ENCODE data around the gene CRLF2.
"Not testable (repeated sequence)": the region's sequence is repeated elsewhere in the genome, so short reads cannot be mapped to it uniquely, and the experiment has no call there.

CRLF2 gene

DNA sequence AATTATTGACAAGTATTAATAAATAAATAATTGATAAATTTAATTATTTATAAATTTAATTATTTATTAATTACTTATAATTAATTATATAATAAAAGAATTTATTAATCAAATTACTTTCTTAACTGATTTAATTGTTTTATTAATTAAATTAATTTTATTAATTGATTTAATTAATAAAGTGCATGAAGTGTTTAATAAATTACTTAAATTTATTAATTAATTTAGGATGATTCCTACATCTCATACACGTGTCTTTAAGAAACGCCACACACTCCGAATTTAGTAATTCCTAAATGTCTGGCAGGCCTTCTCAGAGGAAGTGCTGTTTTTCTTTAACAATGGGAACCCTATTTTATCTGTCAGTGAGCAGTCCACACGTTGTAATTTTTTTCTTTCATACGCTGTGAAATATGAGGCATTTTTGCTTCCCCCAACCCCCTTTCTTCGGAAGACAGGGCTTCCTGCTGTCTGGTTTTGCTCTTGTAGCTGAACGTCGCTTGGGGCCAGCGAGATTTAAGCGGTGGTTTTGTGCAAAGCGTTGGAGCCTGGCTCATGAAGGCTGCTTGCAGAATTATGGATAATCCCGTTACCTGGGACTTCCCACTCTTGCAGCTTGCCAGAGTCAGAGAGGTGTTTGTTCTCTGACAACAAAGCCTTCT, 46.8 kb downstream of the CRLF2 start:
- DNase-seq = no peak

DNA sequence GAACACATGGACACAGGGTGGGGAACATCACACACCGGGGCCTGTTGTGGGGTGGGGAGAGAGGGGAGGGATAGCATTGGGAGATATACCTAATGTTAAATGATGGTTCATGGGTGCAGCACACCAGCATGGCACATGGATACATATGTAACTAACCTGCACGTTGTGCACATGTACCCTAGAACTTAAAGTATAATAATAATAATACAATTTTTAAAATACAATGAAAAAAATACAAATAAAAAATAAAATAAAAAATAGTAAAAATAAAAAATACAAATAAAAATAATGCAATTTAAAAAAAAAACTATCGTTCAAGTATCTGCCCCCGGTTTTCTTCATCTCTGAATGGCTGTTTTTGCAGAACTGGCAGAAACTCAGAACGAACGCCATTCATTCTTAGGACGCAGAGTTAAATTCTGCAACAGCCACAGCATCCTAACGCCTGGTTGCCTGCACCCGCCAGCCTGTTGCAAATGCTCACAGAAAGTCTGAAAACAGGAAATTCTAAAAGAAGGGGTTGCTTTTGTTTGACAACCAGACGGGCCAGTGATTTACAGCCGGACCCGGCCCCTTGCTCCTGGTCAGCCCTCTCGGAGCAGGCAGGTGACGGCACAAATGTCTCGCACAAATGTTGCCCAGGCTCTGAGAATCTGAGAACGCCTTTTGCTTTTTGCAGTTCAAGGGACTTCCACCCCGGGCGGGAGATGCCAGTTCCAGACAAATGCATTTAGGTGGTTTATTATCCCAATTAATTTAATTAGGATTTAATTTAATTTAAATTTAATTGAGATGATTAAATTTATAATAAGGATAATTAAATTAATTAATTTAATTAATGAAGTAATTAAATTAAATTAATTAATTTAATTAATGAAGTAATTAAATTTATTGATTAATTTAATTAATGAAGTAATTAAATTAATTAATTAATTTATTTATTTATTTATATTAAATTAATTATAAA, 47.8 kb downstream of the CRLF2 start:
- DNase-seq = no peak

DNA sequence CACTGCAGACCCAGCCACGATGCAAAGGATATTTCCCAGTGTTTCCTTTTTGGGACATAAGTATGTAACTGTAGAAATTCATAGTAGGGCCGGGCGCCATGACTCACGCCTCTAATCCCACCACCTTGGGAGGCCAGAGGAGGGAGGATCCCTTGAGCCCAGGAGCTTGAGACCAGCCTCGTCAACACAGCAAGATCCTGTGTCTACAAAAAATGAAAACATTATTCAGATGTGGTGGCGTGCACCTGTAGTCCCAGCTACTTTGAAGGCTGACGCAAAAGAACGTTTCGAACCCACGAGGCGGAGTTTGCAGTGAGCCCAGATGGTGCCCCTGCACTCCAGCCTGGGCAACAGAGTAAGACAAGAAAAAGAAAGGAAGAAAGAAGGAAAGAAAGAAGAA, 49.2 kb downstream of the CRLF2 start:
- no peak for DNase-seq

DNA sequence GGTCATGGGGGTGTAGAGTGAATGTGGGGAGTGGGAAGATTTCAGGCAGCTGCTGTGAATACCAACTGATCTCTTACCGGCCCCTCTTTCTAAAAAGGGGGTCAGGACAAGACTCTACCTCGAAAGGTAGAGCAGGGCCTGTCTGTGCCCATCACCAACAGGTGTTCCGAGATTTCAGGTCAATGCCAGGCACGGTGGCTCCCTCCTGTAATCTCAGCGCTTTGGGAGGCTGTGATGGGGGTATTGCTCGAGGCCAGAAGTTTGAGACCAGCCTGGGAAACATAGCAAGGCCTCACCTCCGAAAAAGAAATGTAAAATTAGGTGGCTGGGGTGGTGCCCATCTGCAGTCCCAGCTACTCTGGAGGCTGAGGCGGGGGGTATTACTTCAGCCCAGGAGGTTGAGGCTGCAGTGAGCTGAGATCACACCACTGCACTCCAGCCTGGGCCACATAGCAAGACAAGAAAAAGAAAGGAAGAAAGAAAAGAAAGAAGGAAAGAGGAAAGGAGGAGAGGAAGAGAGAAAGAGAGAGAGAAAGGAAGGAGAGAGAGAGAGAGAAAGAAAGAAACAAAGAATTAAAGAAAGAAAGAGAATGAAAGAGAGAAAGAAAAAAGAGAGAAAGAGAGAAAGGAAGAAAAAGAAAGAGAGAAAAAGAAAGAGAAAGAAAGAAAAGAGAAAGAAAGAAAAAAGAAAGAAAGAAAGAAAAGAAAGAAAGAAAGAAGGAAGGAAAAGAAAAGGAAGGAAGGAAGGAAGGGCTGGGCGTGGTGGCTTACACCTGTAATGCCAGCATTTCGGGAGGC, 50.1 kb downstream of the CRLF2 start:
- DNase-seq = no peak

DNA sequence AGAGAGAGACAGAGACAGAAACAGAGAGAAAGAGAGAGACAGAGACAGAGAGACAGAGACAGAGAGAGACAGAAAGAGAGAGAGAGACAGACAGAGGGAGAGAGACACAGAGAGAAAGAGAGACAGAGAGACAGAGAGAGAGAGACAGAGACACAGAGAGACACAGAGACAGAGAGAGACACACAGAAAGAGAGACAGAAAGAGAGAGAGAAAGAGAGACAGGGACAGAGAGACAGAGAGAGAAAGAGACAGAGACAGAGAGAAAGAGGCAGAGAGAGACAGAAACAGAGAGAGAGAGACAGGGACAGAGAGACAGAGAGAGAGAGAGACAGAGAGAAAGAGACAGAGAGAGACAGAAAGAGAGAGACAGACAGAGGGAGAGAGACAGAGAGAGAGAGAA, 52.9 kb downstream of the CRLF2 start:
- no peak for DNase-seq

DNA sequence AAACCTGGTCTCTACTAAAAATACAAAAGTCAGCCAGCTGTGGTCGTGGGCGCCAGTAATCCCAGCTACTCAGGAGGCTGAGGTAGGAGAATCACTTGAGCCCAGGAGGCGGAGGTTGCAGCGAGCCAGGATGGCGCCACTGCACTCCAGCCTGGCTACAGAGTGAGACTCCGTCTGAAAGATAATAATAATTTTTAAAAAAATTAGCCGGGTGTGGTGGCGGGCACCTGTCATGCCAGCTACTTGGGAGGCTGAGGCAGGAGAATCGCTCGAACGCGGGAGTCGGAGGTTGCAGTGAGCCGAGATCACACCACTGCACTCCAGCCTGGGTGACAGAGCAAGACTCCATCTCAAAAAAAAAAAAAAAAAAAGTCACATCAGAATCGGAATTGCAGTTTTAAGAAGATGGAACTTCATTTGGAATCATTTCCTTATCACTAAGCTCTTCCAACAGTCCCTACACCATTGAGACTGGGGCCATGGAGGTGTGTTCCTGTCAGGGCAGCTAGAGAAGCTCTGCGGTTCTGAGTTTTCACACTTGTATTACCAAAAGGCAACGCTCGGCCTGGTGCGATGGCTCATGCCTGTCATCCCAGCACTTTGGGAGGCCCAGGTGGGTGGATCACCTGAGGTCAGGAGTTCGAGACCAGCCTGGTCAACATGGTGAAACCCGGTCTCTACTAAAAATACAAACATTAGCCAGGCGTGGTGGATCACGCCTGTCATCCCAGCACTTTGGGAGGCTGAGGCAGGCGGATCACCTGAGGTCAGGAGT, 55.6 kb downstream of the CRLF2 start:
- DNase-seq = not testable (repeated sequence)

DNA sequence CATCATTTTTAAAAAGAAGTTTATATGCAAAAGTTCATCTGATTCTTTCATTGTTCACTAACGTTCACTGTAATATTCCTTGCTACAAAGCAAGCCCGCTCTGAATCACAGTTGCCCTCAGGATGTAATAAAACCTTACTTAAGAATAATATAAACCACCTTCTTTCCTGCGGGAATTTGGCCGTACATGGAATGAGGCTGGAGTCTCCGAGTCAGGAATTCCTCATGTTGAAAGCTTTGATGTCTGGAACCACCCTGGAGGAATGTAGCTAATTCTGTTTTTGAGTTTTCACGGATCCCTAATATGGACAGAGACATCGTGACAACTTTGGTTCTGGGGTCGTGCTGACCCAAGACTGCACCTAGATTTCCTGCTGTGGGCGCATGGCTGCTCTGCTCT, 58.5 kb downstream of the CRLF2 start:
- no peak for DNase-seq

DNA sequence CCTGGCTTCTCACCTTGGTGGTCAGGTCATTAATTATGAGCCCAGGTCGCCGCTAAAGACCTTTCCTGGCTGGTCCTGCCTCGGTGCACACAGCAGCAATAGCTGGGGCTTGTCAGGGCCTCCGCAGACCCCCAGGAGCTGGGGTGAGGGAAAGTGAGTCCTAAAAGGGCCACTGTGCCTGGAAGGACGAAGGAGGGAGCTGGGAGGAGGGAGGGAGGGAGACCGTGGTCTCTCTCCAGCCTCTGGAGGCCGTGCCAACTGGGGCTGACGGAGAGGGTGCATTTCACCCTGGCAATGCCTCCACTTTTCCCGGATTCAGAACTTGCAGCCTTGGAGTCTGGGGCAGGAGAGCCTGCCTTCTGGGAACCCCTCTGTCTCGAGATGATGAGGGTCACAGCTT, 60.4 kb downstream of the CRLF2 start:
- DNase-seq = no peak

DNA sequence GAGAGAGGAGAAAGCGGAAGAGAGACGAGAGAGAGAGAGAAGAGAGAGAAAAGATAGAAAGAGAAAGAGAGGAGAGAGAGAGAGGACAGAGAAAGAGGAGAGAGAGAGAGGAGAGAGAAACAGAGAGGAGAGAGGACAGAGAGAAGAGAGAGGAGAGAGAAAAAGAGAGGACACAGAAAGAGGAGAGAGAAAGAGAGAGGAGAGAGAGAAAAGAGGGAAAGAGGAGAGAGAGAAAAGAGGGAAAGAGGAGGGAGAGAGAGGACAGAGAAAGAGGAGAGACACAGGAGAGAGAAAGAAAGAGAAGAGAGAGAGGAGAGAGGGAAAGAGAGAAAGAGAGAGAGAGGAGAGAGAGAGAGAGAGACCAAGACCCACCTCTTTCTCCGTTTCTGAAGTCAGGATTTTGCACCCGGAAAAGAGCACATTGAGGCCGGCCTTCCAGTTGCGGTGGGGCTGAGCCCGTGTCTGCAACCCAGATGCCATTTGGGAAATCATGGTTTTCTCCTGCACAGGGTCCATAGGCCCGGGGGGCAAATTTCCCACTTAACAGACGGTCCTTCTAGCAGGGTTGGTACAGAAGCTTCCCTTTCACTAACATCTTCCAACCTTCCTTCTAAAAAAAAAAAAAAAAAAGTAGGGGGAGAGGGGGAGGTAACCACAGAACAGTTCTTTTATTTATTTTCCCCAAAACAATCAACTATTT, 60.9 kb downstream of the CRLF2 start:
- DNase-seq = no peak

DNA sequence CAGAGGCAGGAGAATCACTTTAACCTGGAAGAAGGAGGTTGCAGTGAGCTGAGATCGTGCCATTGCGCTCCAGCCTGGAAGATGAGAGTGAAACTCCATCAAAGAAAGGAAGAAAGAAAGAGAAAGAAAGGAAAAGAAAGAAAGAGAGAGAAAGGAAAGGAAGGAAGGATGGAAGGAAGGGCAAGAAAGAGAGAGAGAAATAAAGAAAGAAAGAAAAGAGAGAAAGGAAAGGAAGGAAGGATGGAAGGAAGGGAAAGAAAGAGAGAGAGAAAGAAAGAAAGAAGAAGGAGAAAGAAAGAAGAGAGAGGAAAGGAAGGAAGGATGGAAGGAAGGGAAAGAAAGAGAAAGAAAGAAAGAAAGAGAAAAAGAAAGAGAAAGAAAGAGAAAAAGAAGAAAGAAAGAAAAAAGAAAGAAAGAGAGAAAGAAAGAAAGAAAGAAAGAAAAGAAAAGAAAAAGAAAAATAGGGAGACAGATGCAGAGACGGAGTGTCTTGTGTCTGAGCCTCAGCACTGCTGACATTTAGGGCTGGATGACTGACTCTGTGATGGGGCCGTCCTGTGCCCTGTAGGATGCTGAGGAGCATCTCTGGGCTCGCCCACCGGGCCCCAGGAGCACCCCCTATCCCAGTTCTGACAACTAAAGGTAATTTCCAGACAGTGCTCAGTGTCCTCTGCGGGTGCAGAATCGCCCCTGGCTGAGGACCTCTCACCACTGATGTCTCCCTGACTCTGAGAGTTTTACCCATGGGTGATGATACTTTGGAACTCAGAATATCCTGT, 61.7 kb downstream of the CRLF2 start:
- DNase-seq = no peak

DNA sequence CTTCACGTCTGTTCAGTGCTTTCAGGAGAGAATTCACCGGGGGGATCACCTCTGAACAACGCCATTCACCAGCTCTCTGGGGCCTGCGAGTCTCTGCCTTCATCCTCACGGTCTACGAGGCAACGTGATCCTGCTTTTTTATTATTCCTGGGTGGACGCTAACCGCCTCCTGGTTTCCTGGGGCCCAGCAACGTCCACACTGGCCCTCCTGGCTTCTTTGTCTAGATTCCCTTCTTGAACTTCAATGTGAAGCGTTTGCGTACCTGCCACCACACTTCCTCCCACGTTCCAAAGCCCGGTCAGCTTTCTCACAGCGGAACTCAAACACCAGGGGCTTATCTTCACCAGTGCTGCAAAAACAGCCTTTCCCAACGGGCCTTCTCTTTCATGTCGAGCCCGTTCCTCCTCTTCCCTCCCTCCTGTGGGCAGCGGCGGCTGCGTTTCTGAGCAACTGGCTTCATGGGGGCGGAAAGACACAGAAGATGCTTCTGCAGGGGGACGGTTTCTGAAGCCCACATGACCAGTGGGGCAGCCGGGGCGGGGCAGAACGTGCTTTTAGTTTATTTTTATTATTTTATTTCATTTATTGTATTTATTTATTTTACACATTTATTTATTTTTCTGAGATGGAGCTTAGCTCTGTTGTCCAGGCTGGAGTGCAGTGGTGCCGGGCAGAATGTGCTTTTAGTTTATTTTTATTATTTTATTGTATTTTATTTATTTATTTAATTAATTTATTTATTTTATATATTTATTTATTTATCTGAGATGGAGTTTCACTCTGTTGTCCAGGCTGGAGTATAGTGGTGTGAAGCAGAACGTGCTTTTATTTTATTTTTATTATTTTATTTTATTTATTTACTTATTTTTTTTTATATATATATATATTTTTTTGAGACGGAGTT, 64.6 kb downstream of the CRLF2 start:
- DNase-seq = no peak

DNA sequence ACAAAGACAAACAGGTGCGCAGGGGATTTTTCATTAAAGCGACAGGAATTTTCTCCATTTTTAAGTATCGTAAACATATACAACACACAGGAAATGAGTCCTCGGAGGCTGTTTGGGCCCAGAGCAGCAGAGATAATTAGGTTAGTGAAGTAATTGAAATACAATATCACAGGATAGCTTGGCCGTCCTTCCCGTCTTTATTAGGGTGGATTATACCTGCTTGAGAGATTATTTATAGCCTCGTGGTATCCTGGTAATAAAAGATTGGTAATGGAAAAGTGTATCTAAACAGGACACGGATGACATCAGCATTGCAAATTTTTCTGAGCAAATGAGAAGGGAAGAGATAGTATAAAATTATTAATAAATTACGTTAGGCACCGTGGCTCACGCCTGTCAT, 68.2 kb downstream of the CRLF2 start:
- DNase-seq = no peak
